Neural progenitor cell (in vitro differentiated cells): ENCODE data around the gene SLC1A1.

Experiments
- EZH2 ChIP-seq: fragments of 200-600 bp; sonication (generic); IDR thresholded peaks from 2 replicates; pipeline ENCODE4 v1.6.1; 2017; ENCODE audit warnings: antibody characterized with exemption, mild to moderate bottlenecking, moderate library complexity
- TF ChIP-seq, protein P1 (sequence below): fragments of 200-600 bp; sonication (generic); IDR thresholded peaks from 2 replicates; pipeline ENCODE4 v1.5.1; 2017; ENCODE audit warnings: antibody characterized with exemption, mild to moderate bottlenecking

GRCh38 chr9:4443439-4443838 lies 46.8 kb upstream of the SLC1A1 start:
- TF ChIP-seq, protein P1, sequence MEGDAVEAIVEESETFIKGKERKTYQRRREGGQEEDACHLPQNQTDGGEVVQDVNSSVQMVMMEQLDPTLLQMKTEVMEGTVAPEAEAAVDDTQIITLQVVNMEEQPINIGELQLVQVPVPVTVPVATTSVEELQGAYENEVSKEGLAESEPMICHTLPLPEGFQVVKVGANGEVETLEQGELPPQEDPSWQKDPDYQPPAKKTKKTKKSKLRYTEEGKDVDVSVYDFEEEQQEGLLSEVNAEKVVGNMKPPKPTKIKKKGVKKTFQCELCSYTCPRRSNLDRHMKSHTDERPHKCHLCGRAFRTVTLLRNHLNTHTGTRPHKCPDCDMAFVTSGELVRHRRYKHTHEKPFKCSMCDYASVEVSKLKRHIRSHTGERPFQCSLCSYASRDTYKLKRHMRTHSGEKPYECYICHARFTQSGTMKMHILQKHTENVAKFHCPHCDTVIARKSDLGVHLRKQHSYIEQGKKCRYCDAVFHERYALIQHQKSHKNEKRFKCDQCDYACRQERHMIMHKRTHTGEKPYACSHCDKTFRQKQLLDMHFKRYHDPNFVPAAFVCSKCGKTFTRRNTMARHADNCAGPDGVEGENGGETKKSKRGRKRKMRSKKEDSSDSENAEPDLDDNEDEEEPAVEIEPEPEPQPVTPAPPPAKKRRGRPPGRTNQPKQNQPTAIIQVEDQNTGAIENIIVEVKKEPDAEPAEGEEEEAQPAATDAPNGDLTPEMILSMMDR, result no peak
- TF ChIP-seq EZH2, result no peak
